HG02610 (cell line): ENCODE results near the gene RPSA.
"Not testable (repeated sequence)": the region's sequence is repeated elsewhere in the genome, so short reads cannot be mapped to it uniquely, and the experiment has no call there.

Source experiments
- ATAC-seq: cut with Tn5 transposase; IDR thresholded peaks from one replicate; pipeline ENCODE4 v1.9.1; 2021; ENCODE audit warnings: mild to moderate bottlenecking, moderate library complexity; ENCODE audit not compliant: unreplicated experiment

Gene RPSA

DNA sequence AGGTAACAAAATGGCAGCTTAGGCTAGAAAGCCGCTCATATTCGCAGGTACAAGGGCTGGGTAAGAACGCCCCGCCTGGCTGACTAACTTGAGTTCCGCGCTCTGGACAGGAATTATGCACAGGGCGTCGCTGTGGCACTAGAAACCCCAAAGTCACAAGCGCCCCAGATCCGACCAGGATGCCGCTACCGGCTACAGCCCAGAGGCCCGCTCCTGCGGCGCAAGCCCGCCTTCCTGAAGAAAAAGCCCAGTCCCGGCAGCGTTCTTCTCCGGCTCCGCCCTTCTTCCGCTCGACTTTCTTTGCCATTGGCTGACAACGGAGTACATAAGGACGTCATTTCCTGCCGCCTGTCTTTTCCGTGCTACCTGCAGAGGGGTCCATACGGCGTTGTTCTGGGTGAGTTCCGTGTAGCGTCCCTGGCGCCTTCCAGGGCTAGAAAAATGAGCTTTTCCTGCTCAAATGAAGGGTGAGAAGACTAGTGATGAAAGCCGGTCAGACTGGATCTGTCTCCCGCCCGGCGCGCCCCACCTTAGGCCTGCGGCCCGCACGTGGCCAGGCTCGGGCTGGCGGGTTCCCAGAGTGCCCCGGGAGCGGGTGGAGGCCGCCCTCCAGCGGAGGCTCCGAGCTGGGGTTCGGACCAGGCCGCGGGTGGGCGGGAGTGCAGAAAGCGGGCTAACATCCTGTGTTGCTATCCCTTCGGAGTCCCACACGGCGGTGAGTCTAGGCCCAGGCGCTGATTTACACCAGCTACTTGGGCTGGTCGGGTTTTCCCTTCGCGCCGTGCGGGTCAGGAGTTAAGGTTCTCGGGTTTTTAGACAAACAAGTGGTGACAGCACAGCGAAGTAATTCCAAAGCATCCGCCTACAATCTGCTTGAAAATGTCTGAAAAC, at the start of gene RPSA:
Gene RPSA, plus strand, starts transcription at position 353 of the 891 bp plus-strand sequence. CDS start 934 bp downstream, outside the sequence.
- peak; percentile 93 for ATAC-seq

DNA sequence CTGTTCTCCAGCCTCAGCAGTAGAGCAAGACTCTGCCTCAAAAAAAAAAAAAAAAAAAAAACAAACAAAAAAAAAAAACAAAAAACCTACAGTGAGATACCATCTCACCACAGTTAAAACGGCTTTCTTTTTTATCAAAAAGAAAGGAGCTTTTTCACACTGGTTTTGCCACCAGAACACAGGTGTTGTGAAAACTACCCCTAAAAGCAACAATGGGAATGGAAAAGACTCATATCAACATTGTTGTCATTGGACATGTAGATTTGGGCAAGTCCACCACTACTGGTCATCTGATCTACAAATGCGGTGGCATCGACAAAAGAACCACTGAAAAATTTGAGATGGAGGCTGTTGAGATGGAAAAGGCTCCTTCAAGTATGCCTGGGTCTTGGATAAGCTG, 48.2 kb upstream of the RPSA start:
- ATAC-seq: no peak

DNA sequence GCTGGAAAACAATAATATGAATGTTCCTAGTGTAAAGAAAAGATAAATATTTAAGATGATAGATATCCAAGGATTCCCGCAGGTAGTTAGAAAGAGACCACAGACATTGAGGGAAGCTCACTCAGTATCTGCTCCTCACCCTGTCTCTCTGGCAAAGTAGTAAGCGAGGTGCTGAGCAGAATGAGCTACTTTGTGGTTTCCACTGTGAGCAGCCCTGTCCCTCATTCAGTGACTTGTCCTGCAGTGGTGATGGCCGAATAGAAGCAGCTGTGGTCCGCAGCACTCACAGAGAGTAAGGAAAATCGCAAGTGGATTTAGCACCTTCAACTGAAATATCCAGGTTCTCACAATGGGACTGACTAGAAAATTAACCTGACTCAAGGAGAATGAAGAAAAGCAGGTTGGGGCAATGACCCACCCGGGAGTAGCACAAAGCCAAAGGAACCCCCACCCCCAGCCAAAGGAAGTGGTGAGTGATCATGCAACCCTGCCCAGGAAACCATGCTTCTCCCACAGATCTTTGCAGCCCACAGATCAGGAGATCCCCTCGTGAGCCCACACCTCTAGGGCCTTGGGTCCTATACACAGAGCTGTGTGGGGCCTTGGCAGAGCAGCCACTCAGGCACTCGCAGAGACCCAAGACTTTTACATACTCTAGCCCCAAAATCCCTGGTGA, 45.1 kb upstream of the RPSA start:
- peak; percentile 92 for ATAC-seq

DNA sequence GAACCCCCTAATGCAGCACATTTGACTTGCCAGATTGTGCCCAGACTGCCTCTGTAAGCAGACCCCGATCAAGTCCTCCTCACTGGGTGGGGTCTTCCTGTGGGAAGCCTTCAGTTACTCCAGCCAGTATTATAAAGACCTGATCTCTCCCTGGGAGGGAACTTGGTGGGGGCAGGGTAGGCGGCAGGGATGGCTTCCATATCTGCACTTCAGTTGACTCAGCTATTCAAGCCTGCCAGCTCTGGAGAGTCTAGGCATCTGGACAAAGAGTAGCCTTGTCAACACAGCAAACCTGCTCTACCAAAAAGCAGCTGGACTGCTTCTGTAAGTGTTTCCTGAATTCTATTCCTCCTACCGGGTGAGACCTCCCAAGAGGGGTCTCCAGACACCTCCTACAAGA, 44.3 kb upstream of the RPSA start:
- ATAC-seq: no peak

GRCh38 chr3:39362812-39363211, 43.7 kb upstream of the RPSA start:
- ATAC-seq: no peak

DNA sequence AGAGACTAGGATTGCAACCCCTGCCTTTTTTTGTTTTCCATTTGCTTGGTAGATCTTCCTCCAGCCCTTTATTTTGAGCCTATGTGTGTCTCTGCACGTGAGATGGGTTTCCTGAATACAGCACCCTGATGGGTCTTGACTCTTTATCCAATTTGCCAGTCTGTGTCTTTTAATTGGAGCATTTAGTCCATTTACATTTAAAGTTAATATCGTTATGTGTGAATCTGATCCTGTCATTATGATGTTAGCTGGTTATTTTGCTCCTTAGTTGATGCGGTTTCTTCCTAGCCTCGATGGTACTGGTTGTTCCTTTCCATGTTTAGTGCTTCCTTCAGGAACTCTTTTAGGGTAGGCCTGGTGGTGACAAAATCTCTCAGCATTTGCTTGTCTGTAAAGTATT, 36.1 kb upstream of the RPSA start:
- not testable (repeated sequence) for ATAC-seq

GRCh38 chr3:39372833-39373232, 33.7 kb upstream of the RPSA start:
- ATAC-seq: no peak

- ATAC-seq: no peak
These were observed 29.4 kb upstream of the RPSA start for GRCh38 chr3:39376959-39377634.

DNA sequence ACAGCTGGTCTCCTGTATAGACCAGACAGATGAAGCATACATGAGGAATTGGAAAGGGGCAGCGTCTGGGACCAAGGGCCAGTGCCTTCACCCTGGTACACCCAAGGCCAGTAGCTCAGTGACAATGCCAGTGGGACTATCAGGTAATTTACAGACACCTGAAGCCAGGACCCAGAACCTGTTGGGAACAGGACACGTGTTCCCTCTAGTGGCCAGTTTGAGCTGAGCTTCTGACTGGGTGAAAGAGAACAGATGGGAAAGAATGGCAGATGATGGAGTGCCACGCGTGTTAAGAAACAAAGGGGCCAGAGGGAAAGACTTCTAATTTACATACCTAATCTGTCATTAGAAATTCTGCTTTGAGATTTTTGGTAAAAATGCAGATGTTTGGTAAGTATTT, 28.4 kb upstream of the RPSA start:
- peak; percentile 75 for ATAC-seq

GRCh38 chr3:39378957-39379777, 27.4 kb upstream of the RPSA start:
- ATAC-seq: no peak

DNA sequence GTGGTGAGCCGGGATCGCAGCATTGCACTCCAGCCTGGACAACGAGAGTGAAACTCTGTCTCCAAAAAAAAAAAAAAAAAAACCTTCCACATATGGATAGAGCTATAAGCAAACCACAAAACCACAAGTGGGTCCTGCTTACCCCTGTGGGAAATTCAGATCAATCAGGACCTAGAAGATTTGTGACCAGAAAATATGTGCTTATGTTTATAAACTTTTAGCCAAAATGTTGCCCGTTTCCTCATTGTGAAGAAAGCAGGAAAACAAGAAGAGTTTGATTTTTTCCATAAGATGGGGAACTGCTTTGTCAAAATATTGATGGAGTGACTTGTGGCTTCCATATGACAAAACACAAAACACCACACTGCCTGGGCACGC, 26.8 kb upstream of the RPSA start:
- ATAC-seq: no peak

- no peak for ATAC-seq
These were observed 25.1 kb upstream of the RPSA start for GRCh38 chr3:39381432-39381831.

- ATAC-seq: peak; percentile 73
These were observed 23.3 kb upstream of the RPSA start, which contains the start of gene SLC25A38 for GRCh38 chr3:39383045-39383880. Gene SLC25A38 (plus strand): TSS chr3:39383370. CDS start chr3:39383725, 355 bp downstream.

DNA sequence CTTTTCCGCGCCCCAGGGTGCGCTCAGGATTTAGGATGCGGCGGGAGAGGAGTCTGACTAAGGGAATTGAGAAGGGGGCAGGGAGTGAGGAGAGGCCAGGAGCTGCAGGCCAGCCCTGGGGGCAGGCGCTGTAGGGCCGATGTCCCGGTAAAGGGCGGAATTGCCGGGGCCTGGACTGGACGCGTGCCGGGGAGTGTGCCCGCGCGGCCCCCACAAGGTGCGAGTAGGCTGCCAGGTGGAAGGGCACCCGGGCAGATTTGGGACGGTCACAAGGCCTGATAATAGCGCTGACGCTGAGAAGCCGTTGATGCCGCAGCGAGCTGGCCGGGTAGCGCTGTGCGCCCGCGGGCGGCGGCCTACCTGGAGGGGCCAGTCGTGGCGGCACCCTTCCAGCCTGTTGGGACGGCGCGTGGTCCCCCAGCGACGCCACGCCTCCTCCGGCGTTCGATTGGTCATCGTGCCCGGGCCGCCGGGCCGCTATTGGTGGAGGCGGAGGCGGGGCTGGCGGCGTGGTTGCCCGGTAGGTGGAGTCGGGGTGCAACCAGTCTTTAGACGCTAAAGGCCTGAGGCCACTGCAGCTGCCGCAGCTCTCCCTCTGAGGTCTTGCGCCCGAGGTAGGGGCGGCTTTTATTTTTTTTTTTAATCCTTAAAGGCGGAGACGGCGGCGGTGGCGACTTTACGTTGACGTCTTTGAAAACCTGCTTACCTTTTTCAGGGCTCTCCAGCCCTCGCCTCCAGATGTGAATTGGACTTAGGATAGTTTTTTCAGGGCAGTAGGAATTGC, 22.4 kb upstream of the RPSA start:
- peak; percentile 78 for ATAC-seq

DNA sequence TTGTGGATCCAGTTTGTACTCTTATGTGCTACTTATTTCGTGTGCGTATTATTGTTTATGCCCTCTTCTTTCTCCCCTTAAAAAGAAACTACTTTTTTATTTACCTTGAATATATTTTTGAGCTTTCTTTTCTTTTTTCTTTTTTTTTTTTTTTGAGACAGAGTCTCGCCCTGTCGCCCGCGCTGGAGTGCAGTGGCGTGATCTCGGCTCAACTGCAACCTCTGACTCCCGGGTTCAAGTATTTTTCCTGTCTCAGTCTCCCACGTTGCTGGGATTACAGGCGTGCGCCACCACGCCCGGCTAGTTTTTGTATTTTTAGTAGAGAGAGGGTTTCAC, 21.9 kb upstream of the RPSA start:
- no peak for ATAC-seq

GRCh38 chr3:39385456-39386090, 20.9 kb upstream of the RPSA start:
- no peak for ATAC-seq

DNA sequence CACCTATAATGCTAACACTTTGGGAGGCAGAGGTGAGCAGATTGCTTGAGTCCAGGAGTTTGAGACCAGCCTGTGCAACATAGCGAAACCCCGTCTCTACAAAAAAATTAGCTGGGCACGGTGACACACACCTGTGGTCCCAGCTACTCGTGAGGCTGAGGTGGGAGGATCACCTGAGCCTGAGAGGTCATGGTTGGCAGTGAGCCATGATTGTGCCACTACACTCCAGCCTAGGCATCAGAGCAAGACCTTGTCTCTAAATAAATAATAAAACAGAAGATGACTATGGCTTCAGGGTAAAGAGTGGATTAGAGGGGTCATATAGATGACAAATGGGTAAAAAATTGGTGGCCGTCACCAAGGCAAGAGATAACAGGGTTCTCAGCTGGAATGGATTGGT, 20.2 kb upstream of the RPSA start:
- no peak for ATAC-seq

DNA sequence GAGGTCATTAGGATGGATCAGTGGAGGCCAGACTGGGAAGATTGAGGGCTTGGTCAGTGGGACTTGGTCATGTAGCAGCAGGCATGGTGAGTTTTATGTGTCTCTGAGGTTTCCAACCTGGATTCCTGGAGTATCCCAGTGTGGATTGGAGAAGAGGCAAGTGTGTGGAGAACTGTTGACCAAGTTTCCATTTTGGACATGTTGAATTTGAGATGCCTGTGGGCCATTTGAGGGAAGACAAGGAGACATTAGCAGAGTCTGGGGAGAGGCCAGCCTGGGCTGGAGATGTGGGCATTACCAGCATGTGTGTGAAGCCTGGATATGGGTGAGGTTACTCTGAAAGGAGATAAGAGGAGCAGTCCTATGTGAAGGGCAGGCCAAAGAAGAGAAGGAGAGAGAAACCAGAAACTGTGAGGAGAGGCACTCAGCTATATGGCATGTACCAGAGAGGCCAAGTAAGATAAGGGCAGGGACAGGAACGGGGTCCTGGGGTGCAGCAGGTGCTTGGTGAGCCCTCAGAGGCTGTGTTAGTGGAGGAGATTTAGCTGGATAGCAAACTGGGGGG, 19.0 kb upstream of the RPSA start:
- ATAC-seq: no peak
